Natural killer cell (primary cell): ENCODE results near the gene TUBA1C. TPM values are rescaled to one million over a fixed set of nuclear protein-coding genes. Genes with fewer than 3 reads are reported as not detected.
"Not testable (repeated sequence)": the region's sequence is repeated elsewhere in the genome, so short reads cannot be mapped to it uniquely, and the experiment has no call there.

Experiments
- ATAC-seq, 3 donors: fragments of 150-1000 bp in 2 of 3; fragments of 200-7000 bp in 1 of 3; cut with Tn5 transposase; 1 replicate in 1 of 3; 2 replicates in 2 of 3; pipeline ENCODE4 v1.10.0; 2021; ENCODE audit warnings: mild to moderate bottlenecking in 2 of 3, moderate library complexity in 2 of 3
- DNase-seq, 2 donors: peaks; one replicate each; pipeline versions ENCODE4 v3.0.0 to v3.0.0-alpha.2; 2013 to 2021; ENCODE audit warnings: mixed read lengths in 1 of 2
- H3K27ac ChIP-seq: one replicate; pipeline ENCODE4 v1.5.1; 2013; ENCODE audit warnings: mild to moderate bottlenecking, low read length
- H3K27me3 ChIP-seq: one replicate; pipeline ENCODE4 v1.6.1; 2013; ENCODE audit warnings: low read length; ENCODE audit not compliant: control insufficient read depth, insufficient read depth
- H3K36me3 ChIP-seq: one replicate; pipeline ENCODE4 v1.6.1; 2013; ENCODE audit warnings: low read length; ENCODE audit not compliant: control insufficient read depth, insufficient read depth
- H3K4me1 ChIP-seq: one replicate; pipeline ENCODE4 v1.6.1; 2013; ENCODE audit warnings: low read length; ENCODE audit not compliant: control insufficient read depth, insufficient read depth
- H3K4me3 ChIP-seq: one replicate; pipeline ENCODE4 v1.5.1; 2013; ENCODE audit warnings: low read length
- H3K9me3 ChIP-seq: one replicate; pipeline ENCODE4 v1.6.1; 2013; ENCODE audit warnings: low read length; ENCODE audit not compliant: control insufficient read depth, insufficient read depth
- H3K27ac Mint-ChIP-seq, 2 donors: one replicate each; pipeline ENCODE4 v1.8.0; 2022; ENCODE audit warnings: mild to moderate bottlenecking in 2 of 2, mixed read lengths in 2 of 2, moderate library complexity in 1 of 2
- H3K27me3 Mint-ChIP-seq, 2 donors: one replicate each; pipeline ENCODE4 v1.8.0; 2022; ENCODE audit warnings: low read depth in 2 of 2, mixed read lengths in 2 of 2
- H3K36me3 Mint-ChIP-seq: one replicate; pipeline ENCODE4 v1.8.0; 2022; ENCODE audit warnings: mixed read lengths
- H3K4me1 Mint-ChIP-seq, 2 donors: one replicate each; pipeline ENCODE4 v1.8.0; 2022; ENCODE audit warnings: mixed read lengths in 2 of 2
- H3K4me3 Mint-ChIP-seq: one replicate; pipeline ENCODE4 v1.8.0; 2022; ENCODE audit warnings: mild to moderate bottlenecking, moderate library complexity, mixed read lengths
- H3K9me3 Mint-ChIP-seq, 2 donors: one replicate each; pipeline ENCODE4 v1.8.0; 2022; ENCODE audit warnings: mixed read lengths in 2 of 2
- CTCF ChIP-seq: fragments of 200-600 bp; IDR thresholded peaks from one replicate; pipeline ENCODE4 v1.8.0; 2022; ENCODE audit warnings: antibody characterized with exemption
- WGBS: methylation state at CpG from one replicate; pipeline ENCODE4 v1.1.7; 2013; ENCODE audit warnings: missing lambda C conversion rate; ENCODE audit not compliant: insufficient coverage; 5-methylcytosine and 5-hydroxymethylcytosine counted together
- intact Hi-C: fragments of 100-400 bp; cut with micrococcal nuclease; formaldehyde crosslinking; loops from one replicate; pipeline ENCODE4 v1.14.2; 2022
- total RNA-seq, 4 donors: library from RNA; stranded (reverse); fragments of 120-200 nt in 1 of 4; gene quantifications; one replicate each; pipeline versions ENCODE4 v1.2.3 to v1.2.4, GENCODE V29; 2013 to 2022

Gene TUBA1C
- total RNA-seq, 3 donors from 2014 or later (not counting 1 experiment from before 2014, with no cell fraction given): 19.0 to 39.6 (median 24.9) TPM

DNA sequence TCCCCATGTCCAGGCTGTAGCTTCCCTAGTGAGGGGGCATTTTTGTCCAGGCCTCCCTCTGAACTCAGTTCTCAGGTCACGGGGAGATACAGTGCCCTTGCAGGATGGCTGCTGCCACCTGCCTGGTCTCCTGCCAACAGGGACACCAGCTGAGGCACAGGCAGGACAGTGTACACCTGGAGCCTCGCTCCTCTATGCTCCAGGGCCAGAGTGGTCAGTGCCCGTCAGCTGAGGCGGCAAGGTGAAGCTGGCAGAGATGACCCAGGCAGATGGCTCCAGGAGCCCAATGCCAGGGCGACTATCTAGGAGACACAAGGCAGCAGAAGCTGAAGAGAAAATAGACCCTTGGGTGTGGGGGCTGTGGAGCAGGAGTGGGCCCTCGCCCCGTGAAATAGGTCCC lies 12.6 kb downstream of the TUBA1C start:
- H3K27ac Mint-ChIP-seq: no peak overlapping the region
- WGBS: 86% methylated on average over 7 of the region's 7 CpGs

DNA sequence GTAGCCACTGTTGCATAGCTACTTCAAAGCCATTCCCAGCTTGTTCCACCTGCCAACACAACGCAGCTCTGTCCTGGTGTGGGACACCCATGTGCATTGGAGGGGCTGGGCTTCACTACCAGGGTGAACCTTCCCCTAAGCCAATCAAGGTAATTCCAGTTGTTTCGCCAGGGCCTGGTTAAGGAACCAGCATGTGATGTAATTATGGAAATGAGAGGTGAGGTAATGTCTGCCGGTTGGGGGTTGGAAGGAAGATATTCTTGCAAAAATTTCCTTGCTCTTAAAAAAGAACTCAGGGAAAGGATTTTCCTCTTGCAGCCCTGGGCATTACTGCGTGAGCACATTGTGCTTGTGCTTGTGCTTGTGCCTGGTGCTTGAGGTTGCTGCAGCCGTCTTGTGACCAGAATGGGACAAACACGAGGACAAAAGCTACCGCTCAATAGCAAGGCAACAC lies 14.9 kb downstream of the TUBA1C start:
- Mint-ChIP-seq H3K9me3 (no peaks in the 10 kb centered on the region), H3K27me3 (peaks cover 3 to 9% of the 10 kb centered on the region in 2 donors), H3K27ac (no peak overlapping the region), H3K4me1 (no peaks in the 10 kb centered on the region), H3K4me3 (no peak overlapping the region), H3K36me3 (no peaks in the 10 kb centered on the region)
- 82% methylated on average over 7 of the region's 7 CpGs for WGBS
- Histone ChIP-seq H3K36me3 (no peaks in the 10 kb centered on the region), H3K27me3 (no peaks in the 10 kb centered on the region), H3K9me3 (no peaks in the 10 kb centered on the region), H3K4me3 (no peak overlapping the region), H3K4me1 (no peaks in the 10 kb centered on the region), H3K27ac (no peak overlapping the region)
- TF ChIP-seq CTCF: no peak
- DNase-seq (no peak), ATAC-seq (no peak)
- intact Hi-C loops: no loop called here

More for the DNA sequence above, 12.6 kb downstream of the TUBA1C start:
- H3K4me3 Mint-ChIP-seq: no peak overlapping the region
- peaks cover 8% of the 10 kb centered on the region for H3K36me3 ChIP-seq
- H3K9me3 Mint-ChIP-seq: no peaks in the 10 kb centered on the region
- no peak for TF ChIP-seq CTCF
- H3K4me1 Mint-ChIP-seq: no peaks in the 10 kb centered on the region
- intact Hi-C loops: no loop called here
- no peak overlapping the region for H3K27ac ChIP-seq
- no peaks in the 10 kb centered on the region for H3K36me3 Mint-ChIP-seq
- no peak overlapping the region for H3K4me3 ChIP-seq
- peaks cover 2 to 9% of the 10 kb centered on the region in 2 donors for H3K27me3 Mint-ChIP-seq
- H3K27me3 ChIP-seq: no peaks in the 10 kb centered on the region
- H3K4me1 ChIP-seq: no peaks in the 10 kb centered on the region
- ATAC-seq (no peak), DNase-seq (no peak)
- H3K9me3 ChIP-seq: no peaks in the 10 kb centered on the region

GRCh38 chr12:49280545-49280944 lies 15.7 kb downstream of the TUBA1C start:
- WGBS: 89% methylated on average over 6 of the region's 6 CpGs
- H3K36me3 ChIP-seq, H3K9me3 Mint-ChIP-seq, H3K4me3 ChIP-seq, H3K27ac Mint-ChIP-seq, H3K4me1 ChIP-seq, H3K27ac ChIP-seq, H3K4me3 Mint-ChIP-seq, H3K27me3 Mint-ChIP-seq, H3K4me1 Mint-ChIP-seq, ATAC-seq, H3K9me3 ChIP-seq, intact Hi-C loops, DNase-seq, H3K36me3 Mint-ChIP-seq, H3K27me3 ChIP-seq: not testable (repeated sequence)

DNA sequence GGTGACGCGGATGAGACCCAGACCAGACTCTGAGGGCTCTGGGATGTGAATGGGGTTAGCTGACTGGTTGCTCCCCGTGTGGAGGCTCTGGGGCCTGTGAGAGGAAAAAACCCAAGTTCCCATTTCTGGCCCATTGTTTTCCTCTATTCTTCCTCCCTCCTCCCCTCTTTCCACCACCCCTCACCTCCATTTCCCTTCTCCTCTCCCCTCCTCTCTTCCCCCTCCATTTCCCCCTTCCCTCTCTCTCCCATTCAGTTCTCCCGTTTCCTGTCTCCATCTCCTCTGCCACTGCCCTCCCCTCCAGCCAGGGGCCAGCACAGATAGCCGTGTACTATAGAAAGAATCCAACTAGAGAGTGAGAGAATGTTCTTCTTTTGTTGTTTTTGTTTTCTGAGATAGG lies 17.4 kb downstream of the TUBA1C start:
- DNase-seq (no peak), ATAC-seq (no peak)
- 91% methylated on average over 4 of the region's 5 CpGs for WGBS
- H3K36me3 Mint-ChIP-seq: no peaks in the 10 kb centered on the region
- peaks cover 11 to 20% of the 10 kb centered on the region in 2 donors for H3K27me3 Mint-ChIP-seq
- no peaks in the 10 kb centered on the region for H3K9me3 Mint-ChIP-seq
- TF ChIP-seq CTCF: no peak
- H3K4me1 ChIP-seq: no peaks in the 10 kb centered on the region
- H3K9me3 ChIP-seq: no peaks in the 10 kb centered on the region
- H3K27me3 ChIP-seq: no peaks in the 10 kb centered on the region
- H3K4me3 ChIP-seq: no peak overlapping the region
- no peak overlapping the region for H3K4me3 Mint-ChIP-seq
- no peak overlapping the region for H3K27ac ChIP-seq
- intact Hi-C loops: no loop called here
- no peaks in the 10 kb centered on the region for H3K4me1 Mint-ChIP-seq
- H3K27ac Mint-ChIP-seq: no peak overlapping the region
- H3K36me3 ChIP-seq: no peaks in the 10 kb centered on the region

DNA sequence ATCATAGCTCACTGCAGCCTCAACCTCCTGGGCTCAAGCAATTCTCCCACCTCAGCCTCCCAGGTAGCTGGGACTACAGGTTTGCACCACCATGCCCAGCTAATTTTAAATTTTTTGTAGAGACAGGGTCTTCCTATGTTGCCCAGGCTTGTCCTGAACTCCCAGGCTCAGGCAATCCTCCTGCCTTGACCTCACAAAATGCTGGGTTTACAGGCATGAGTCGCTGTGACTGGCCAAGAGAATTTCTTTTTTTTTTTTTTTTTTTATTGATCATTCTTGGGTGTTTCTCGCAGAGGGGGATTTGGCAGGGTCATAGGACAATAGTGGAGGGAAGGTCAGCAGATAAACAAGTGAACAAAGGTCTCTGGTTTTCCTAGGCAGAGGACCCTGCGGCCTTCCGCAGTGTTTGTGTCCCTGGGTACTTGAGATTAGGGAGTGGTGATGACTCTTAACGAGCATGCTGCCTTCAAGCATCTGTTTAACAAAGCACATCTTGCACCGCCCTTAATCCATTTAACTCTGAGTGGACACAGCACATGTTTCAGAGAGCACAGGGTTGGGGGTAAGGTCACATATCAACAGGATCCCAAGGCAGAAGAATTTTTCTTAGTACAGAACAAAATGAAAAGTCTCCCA lies 18.0 kb downstream of the TUBA1C start:
- H3K4me1 Mint-ChIP-seq, H3K27ac ChIP-seq, H3K4me1 ChIP-seq, intact Hi-C loops, H3K9me3 Mint-ChIP-seq, H3K36me3 Mint-ChIP-seq, H3K4me3 Mint-ChIP-seq, H3K9me3 ChIP-seq, H3K27me3 ChIP-seq, H3K4me3 ChIP-seq, DNase-seq, ATAC-seq, H3K36me3 ChIP-seq, H3K27ac Mint-ChIP-seq: not testable (repeated sequence)
- no CpG with 5 or more reads among the region's 6 CpGs for WGBS
- H3K27me3 Mint-ChIP-seq: peaks cover 16 to 26% of the 10 kb centered on the region in 2 donors
